HEK293 (cell line): ENCODE data around the gene NUBPL.

ENCODE experiments used
- CTCF ChIA-PET: fragments of 350-600 bp; formaldehyde crosslinking; extraction: SDS; loops from one replicate; lab custom pipeline; 2021; ENCODE audit warnings: antibody characterized with exemption; lab: Yijun Ruan, JAX
- POLR2A ChIA-PET: fragments of 300-600 bp; formaldehyde crosslinking; extraction: SDS; loops from one replicate; lab custom pipeline; 2020; ENCODE audit warnings: antibody characterized with exemption, inconsistent platforms; lab: Yijun Ruan, JAX
- H3K27ac ChIP-seq: fragments of 200-500 bp; sonication (Bioruptor generic); 2 replicates; pipeline ENCODE4 v1.5.1; 2014; ENCODE audit warnings: low read depth, low read length, control low read depth, inconsistent platforms; ENCODE audit errors: extremely low read depth
- H3K36me3 ChIP-seq, 2 experiments: fragments of 200-500 bp in 1 of 2; sonication (Bioruptor generic) in 1 of 2; 1 replicate in 1 of 2; 2 replicates in 1 of 2; pipeline ENCODE4 v1.5.1; 2014 to 2017; ENCODE audit warnings: inconsistent platforms in 2 of 2, low read length in 2 of 2; ENCODE audit not compliant: control insufficient read depth in 2 of 2, insufficient read depth in 1 of 2
- H3K4me1 ChIP-seq: fragments of 200-500 bp; sonication (Bioruptor generic); 2 replicates; pipeline ENCODE4 v1.5.1; 2014; ENCODE audit warnings: mild to moderate bottlenecking, low read length, inconsistent platforms; ENCODE audit not compliant: control insufficient read depth, insufficient read depth
- H3K4me3 ChIP-seq: 2 replicates; pipeline ENCODE4 v1.5.1; 2011; ENCODE audit warnings: low read depth, mild to moderate bottlenecking, control low read depth, low read length, moderate library complexity
- H3K9me3 ChIP-seq: fragments of 200-500 bp; sonication (Bioruptor generic); 2 replicates; pipeline ENCODE4 v1.5.1; 2014; ENCODE audit warnings: low read depth, low read length, inconsistent platforms; ENCODE audit not compliant: control insufficient read depth, insufficient read depth
- AEBP2 ChIP-seq: fragments of 450-650 bp; formaldehyde crosslinking; IDR thresholded peaks from 2 replicates; pipeline ENCODE4 v1.5.1; 2016; ENCODE audit warnings: missing biosample characterization, missing genetic modification characterization, borderline replicate concordance
- BCL11A ChIP-seq: fragments of 450-650 bp; formaldehyde crosslinking; IDR thresholded peaks from 2 replicates; pipeline ENCODE4 v1.5.1; 2016; ENCODE audit warnings: low read depth, missing biosample characterization, missing genetic modification characterization
- EGR2 ChIP-seq: fragments of 450-650 bp; formaldehyde crosslinking; IDR thresholded peaks from 2 replicates; pipeline ENCODE4 v1.5.1; 2016; ENCODE audit warnings: low read depth, missing biosample characterization, missing genetic modification characterization
- HIC1 ChIP-seq: fragments of 450-650 bp; formaldehyde crosslinking; IDR thresholded peaks from 2 replicates; pipeline ENCODE4 v1.5.1; 2016; ENCODE audit warnings: missing biosample characterization, missing genetic modification characterization
- PRDM6 ChIP-seq: fragments of 450-650 bp; formaldehyde crosslinking; IDR thresholded peaks from 2 replicates; pipeline ENCODE4 v1.5.1; 2017; ENCODE audit warnings: missing biosample characterization, missing genetic modification characterization
- REPIN1 ChIP-seq: fragments of 450-650 bp; formaldehyde crosslinking; IDR thresholded peaks from 2 replicates; pipeline ENCODE4 v1.5.1; 2017; ENCODE audit warnings: missing biosample characterization, missing genetic modification characterization, low read depth
- SALL2 ChIP-seq: fragments of 450-650 bp; formaldehyde crosslinking; IDR thresholded peaks from 2 replicates; pipeline ENCODE4 v1.5.0; 2017; ENCODE audit warnings: missing biosample characterization, mild to moderate bottlenecking, missing genetic modification characterization, borderline replicate concordance
- TCF7L2 ChIP-seq: IDR thresholded peaks from 2 replicates; pipeline ENCODE4 v1.6.1; 2011; ENCODE audit warnings: low read depth, mild to moderate bottlenecking, inconsistent platforms, low read length, moderate library complexity, borderline replicate concordance
- ZBTB44 ChIP-seq: fragments of 450-650 bp; IDR thresholded peaks from 2 replicates; pipeline ENCODE4 v1.5.1; 2018; ENCODE audit warnings: missing biosample characterization, mild to moderate bottlenecking, missing genetic modification characterization
- ZIC2 ChIP-seq: fragments of 450-650 bp; formaldehyde crosslinking; IDR thresholded peaks from 2 replicates; pipeline ENCODE4 v1.5.1; 2016; ENCODE audit warnings: missing biosample characterization, missing genetic modification characterization
- ZNF174 ChIP-seq: fragments of 450-650 bp; formaldehyde crosslinking; IDR thresholded peaks from 2 replicates; pipeline ENCODE4 v1.5.0; 2017; ENCODE audit warnings: missing biosample characterization, mild to moderate bottlenecking, missing genetic modification characterization
- ZNF214 ChIP-seq: fragments of 450-650 bp; formaldehyde crosslinking; IDR thresholded peaks from 2 replicates; pipeline ENCODE4 v1.5.1; 2017; ENCODE audit warnings: missing biosample characterization, mild to moderate bottlenecking, missing genetic modification characterization, borderline replicate concordance
- ZNF248 ChIP-seq: fragments of 450-650 bp; formaldehyde crosslinking; IDR thresholded peaks from 2 replicates; pipeline ENCODE4 v1.5.1; 2017; ENCODE audit warnings: missing biosample characterization, missing genetic modification characterization
- ZNF366 ChIP-seq: fragments of 450-650 bp; formaldehyde crosslinking; conservative IDR thresholded peaks from 2 replicates; pipeline ENCODE4 v1.5.1; 2016; ENCODE audit warnings: missing biosample characterization, missing genetic modification characterization
- ZNF404 ChIP-seq: fragments of 450-650 bp; formaldehyde crosslinking; IDR thresholded peaks from 2 replicates; pipeline ENCODE4 v1.5.1; 2017; ENCODE audit warnings: missing biosample characterization, missing genetic modification characterization
- ZNF510 ChIP-seq: fragments of 450-650 bp; formaldehyde crosslinking; IDR thresholded peaks from 2 replicates; pipeline ENCODE4 v1.5.1; 2018; ENCODE audit warnings: mild to moderate bottlenecking, missing genetic modification characterization, missing biosample characterization; ENCODE audit not compliant: insufficient replicate concordance
- ZNF621 ChIP-seq: fragments of 450-650 bp; formaldehyde crosslinking; IDR thresholded peaks from 2 replicates; pipeline ENCODE4 v1.5.1; 2017; ENCODE audit warnings: missing biosample characterization, missing genetic modification characterization
- ZNF629 ChIP-seq: fragments of 450-650 bp; formaldehyde crosslinking; IDR thresholded peaks from 2 replicates; pipeline ENCODE4 v1.5.1; 2017; ENCODE audit warnings: missing biosample characterization, missing genetic modification characterization
- ZNF654 ChIP-seq: fragments of 450-650 bp; formaldehyde crosslinking; IDR thresholded peaks from 2 replicates; pipeline ENCODE4 v1.5.1; 2016; ENCODE audit warnings: low read depth, missing biosample characterization, missing genetic modification characterization
- ZNF670 ChIP-seq: fragments of 450-650 bp; formaldehyde crosslinking; IDR thresholded peaks from 2 replicates; pipeline ENCODE4 v1.5.1; 2016; ENCODE audit warnings: missing biosample characterization, missing genetic modification characterization, low read depth
- ZNF707 ChIP-seq: fragments of 450-650 bp; formaldehyde crosslinking; IDR thresholded peaks from 2 replicates; pipeline ENCODE4 v1.5.1; 2016; ENCODE audit warnings: missing biosample characterization, missing genetic modification characterization
- ZNF776 ChIP-seq: fragments of 450-650 bp; formaldehyde crosslinking; IDR thresholded peaks from 2 replicates; pipeline ENCODE4 v1.5.0; 2017; ENCODE audit warnings: missing biosample characterization, missing genetic modification characterization, borderline replicate concordance
- ZNF785 ChIP-seq: fragments of 450-650 bp; formaldehyde crosslinking; IDR thresholded peaks from 2 replicates; pipeline ENCODE4 v1.5.1; 2016; ENCODE audit warnings: missing biosample characterization, missing genetic modification characterization
- ZNF837 ChIP-seq: fragments of 450-650 bp; formaldehyde crosslinking; IDR thresholded peaks from 2 replicates; pipeline ENCODE4 v1.5.1; 2016; ENCODE audit warnings: missing biosample characterization, missing genetic modification characterization
- ZNF843 ChIP-seq: fragments of 450-650 bp; formaldehyde crosslinking; IDR thresholded peaks from 2 replicates; pipeline ENCODE4 v1.5.1; 2016; ENCODE audit warnings: missing biosample characterization, missing genetic modification characterization
- ZSCAN16 ChIP-seq: fragments of 450-650 bp; formaldehyde crosslinking; IDR thresholded peaks from 2 replicates; pipeline ENCODE4 v1.5.1; 2016; ENCODE audit warnings: missing biosample characterization, missing genetic modification characterization
- ZSCAN23 ChIP-seq: fragments of 450-650 bp; formaldehyde crosslinking; IDR thresholded peaks from 2 replicates; pipeline ENCODE4 v1.5.1; 2016; ENCODE audit warnings: missing biosample characterization, missing genetic modification characterization
- ZSCAN30 ChIP-seq: fragments of 450-650 bp; IDR thresholded peaks from 2 replicates; pipeline ENCODE4 v1.5.1; 2018; ENCODE audit warnings: missing biosample characterization, mild to moderate bottlenecking, missing genetic modification characterization, moderate library complexity
- TF ChIP-seq, protein P1 (sequence below): fragments of 450-650 bp; formaldehyde crosslinking; IDR thresholded peaks from 2 replicates; pipeline ENCODE4 v1.5.1; 2017; ENCODE audit warnings: missing biosample characterization, missing genetic modification characterization

NUBPL gene

DNA sequence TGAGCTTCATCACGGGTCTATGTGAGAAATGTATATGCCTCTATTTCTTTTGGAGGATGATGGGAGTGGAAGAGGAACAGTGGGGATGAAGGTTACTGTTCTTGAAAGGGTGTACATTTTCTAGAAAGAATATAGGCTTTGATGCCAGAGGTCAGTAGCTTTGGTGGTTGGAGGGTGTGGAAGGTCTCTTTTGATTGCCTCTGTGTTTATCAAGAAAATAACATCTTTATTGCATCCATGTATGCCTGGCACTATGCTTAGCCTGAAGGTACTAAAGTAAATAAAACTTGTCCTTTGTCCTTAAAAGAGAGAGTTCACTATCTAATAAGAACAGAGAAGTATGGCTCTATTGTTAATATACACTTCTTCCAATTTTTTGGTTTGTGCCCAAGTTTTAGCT is 201.8 kb downstream of the NUBPL start (continued):
- TF ChIP-seq ZNF174, result no peak
- no peak for TF ChIP-seq HIC1
- TF ChIP-seq, protein P1, sequence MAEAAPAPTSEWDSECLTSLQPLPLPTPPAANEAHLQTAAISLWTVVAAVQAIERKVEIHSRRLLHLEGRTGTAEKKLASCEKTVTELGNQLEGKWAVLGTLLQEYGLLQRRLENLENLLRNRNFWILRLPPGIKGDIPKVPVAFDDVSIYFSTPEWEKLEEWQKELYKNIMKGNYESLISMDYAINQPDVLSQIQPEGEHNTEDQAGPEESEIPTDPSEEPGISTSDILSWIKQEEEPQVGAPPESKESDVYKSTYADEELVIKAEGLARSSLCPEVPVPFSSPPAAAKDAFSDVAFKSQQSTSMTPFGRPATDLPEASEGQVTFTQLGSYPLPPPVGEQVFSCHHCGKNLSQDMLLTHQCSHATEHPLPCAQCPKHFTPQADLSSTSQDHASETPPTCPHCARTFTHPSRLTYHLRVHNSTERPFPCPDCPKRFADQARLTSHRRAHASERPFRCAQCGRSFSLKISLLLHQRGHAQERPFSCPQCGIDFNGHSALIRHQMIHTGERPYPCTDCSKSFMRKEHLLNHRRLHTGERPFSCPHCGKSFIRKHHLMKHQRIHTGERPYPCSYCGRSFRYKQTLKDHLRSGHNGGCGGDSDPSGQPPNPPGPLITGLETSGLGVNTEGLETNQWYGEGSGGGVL (tag by site-specific recombination), result no peak

- POLR2A ChIA-PET, result no interaction called here
These were observed 205.2 kb downstream of the NUBPL start for GRCh38 chr14:31766315-31766892.

GRCh38 chr14:31768355-31768754 is 207.2 kb downstream of the NUBPL start:
- ChIA-PET CTCF (no interaction called here), POLR2A (no interaction called here)
- H3K9me3 ChIP-seq, result no peaks in the 10 kb centered on the region
- TF ChIP-seq ZNF248 (no peak), AEBP2 (tag by site-specific recombination) (no peak), ZSCAN30 (no peak), ZNF843 (no peak), ZNF837 (tag by site-specific recombination) (no peak), ZNF366 (tag by site-specific recombination) (no peak), BCL11A (tag by site-specific recombination) (no peak), ZNF404 (tag by site-specific recombination) (no peak)

More at GRCh38 chr14:31766315-31766892, 205.2 kb downstream of the NUBPL start:
- Histone ChIP-seq H3K36me3 (no peaks in the 10 kb centered on the region), H3K9me3 (no peaks in the 10 kb centered on the region), H3K4me1 (no peaks in the 10 kb centered on the region), H3K4me3 (no peak overlapping the region), H3K27ac (no peak overlapping the region)
- TF ChIP-seq ZBTB44 (tag by site-specific recombination) (no peak), ZNF510 (tag by site-specific recombination) (no peak), PRDM6 (no peak), SALL2 (tag by site-specific recombination) (no peak), ZNF654 (tag by site-specific recombination) (no peak), TCF7L2 (no peak), ZNF785 (tag by site-specific recombination) (no peak), ZNF776 (tag by site-specific recombination) (no peak), ZNF670 (no peak), ZNF707 (tag by site-specific recombination) (no peak), REPIN1 (no peak), ZSCAN16 (no peak), ZSCAN23 (tag by site-specific recombination) (no peak), EGR2 (tag by site-specific recombination) (no peak), ZIC2 (tag by site-specific recombination) (no peak), ZNF621 (tag by site-specific recombination) (no peak), ZNF629 (tag by site-specific recombination) (no peak), ZNF214 (tag by site-specific recombination) (no peak)
- CTCF ChIA-PET, result no interaction called here

More at GRCh38 chr14:31768355-31768754, 207.2 kb downstream of the NUBPL start:
- no peak overlapping the region for H3K4me3 ChIP-seq
- H3K36me3 ChIP-seq, result no peaks in the 10 kb centered on the region
- H3K27ac ChIP-seq, result no peak overlapping the region
- H3K4me1 ChIP-seq, result no peaks in the 10 kb centered on the region
